ENCODE results near the gene RASSF8. TPM values are rescaled to one million over a fixed set of nuclear protein-coding genes. Genes with fewer than 3 reads are reported as not detected.

Gene RASSF8
- polyA plus RNA-seq, 3 donors = 0.08 to 0.39 TPM; not detected in 1

GRCh38 chr12:26036877-26037276 lies 78.4 kb downstream of the RASSF8 start:
- Mint-ChIP-seq H3K36me3 (no peaks in the 10 kb centered on the region), H3K27me3 (ENCODE audit: low read depth in 3 of 3) (peaks cover 0 to 1% (median 0%) of the 10 kb centered on the region in 3 donors), H3K27ac (no peak overlapping the region), H3K9me3 (no peaks in the 10 kb centered on the region), H3K4me1 (no peaks in the 10 kb centered on the region), H3K4me3 (no peak overlapping the region)
- TF ChIP-seq, protein P1, sequence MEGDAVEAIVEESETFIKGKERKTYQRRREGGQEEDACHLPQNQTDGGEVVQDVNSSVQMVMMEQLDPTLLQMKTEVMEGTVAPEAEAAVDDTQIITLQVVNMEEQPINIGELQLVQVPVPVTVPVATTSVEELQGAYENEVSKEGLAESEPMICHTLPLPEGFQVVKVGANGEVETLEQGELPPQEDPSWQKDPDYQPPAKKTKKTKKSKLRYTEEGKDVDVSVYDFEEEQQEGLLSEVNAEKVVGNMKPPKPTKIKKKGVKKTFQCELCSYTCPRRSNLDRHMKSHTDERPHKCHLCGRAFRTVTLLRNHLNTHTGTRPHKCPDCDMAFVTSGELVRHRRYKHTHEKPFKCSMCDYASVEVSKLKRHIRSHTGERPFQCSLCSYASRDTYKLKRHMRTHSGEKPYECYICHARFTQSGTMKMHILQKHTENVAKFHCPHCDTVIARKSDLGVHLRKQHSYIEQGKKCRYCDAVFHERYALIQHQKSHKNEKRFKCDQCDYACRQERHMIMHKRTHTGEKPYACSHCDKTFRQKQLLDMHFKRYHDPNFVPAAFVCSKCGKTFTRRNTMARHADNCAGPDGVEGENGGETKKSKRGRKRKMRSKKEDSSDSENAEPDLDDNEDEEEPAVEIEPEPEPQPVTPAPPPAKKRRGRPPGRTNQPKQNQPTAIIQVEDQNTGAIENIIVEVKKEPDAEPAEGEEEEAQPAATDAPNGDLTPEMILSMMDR (IDR thresholded peaks at IDR 0.05) = no peak
- H3K27me3 ChIP-seq (ENCODE audit: control insufficient read depth in 2 of 2, insufficient read depth in 2 of 2, low read length in 2 of 2) = no peaks in the 10 kb centered on the region
- no CpG with 5 or more reads among the region's 4 CpGs for WGBS (ENCODE audit: insufficient coverage)
- no peaks in the 10 kb centered on the region for H3K36me3 ChIP-seq (replicated peaks in 1 of 2; ENCODE audit: control insufficient read depth in 1 of 2, insufficient read depth in 2 of 2, low read length in 2 of 2)
- H3K4me3 ChIP-seq (replicated peaks in 1 of 3; ENCODE audit: low read depth in 2 of 3, low read length in 3 of 3) = no peak overlapping the region
- no peaks in the 10 kb centered on the region for H3K79me2 ChIP-seq (ENCODE audit: insufficient read depth, low read length)
- H3K4me2 ChIP-seq (replicated peaks; ENCODE audit: extremely low read depth, low read length, poor library complexity, severe bottlenecking) = no peak overlapping the region
- H3K9ac ChIP-seq (ENCODE audit: insufficient read depth, low read length, poor library complexity, severe bottlenecking) = no peak overlapping the region
- no peaks in the 10 kb centered on the region for H3K9me3 ChIP-seq (replicated peaks in 1 of 2; ENCODE audit: control insufficient read depth in 1 of 2, insufficient read depth in 1 of 2, low read length in 2 of 2)
- no peaks in the 10 kb centered on the region for H4K20me1 ChIP-seq (ENCODE audit: insufficient read depth, low read length)
- H3K4me1 ChIP-seq (ENCODE audit: control insufficient read depth in 1 of 2, insufficient read depth in 2 of 2, low read length in 2 of 2) = no peaks in the 10 kb centered on the region
- no peak overlapping the region for H2AFZ ChIP-seq (ENCODE audit: insufficient read depth, low read depth, low read length, poor library complexity, severe bottlenecking)
- no peak for DNase-seq
- H3K27ac ChIP-seq (ENCODE audit: low read depth in 1 of 2, low read length in 2 of 2) = no peak overlapping the region
- intact Hi-C loops (cut with micrococcal nuclease) = no loop called here

GRCh38 chr12:26037615-26038220 lies 79.2 kb downstream of the RASSF8 start:
- Histone ChIP-seq H3K9ac (ENCODE audit: insufficient read depth, low read length, poor library complexity, severe bottlenecking) (no peak overlapping the region), H4K20me1 (ENCODE audit: insufficient read depth, low read length) (no peaks in the 10 kb centered on the region), H3K27ac (ENCODE audit: low read depth in 1 of 2, low read length in 2 of 2) (no peak overlapping the region), H3K36me3 (replicated peaks in 1 of 2; ENCODE audit: control insufficient read depth in 1 of 2, insufficient read depth in 2 of 2, low read length in 2 of 2) (no peaks in the 10 kb centered on the region), H3K4me2 (replicated peaks; ENCODE audit: extremely low read depth, low read length, poor library complexity, severe bottlenecking) (no peak overlapping the region), H3K4me3 (replicated peaks in 1 of 3; ENCODE audit: low read depth in 2 of 3, low read length in 3 of 3) (no peak overlapping the region), H2AFZ (ENCODE audit: insufficient read depth, low read depth, low read length, poor library complexity, severe bottlenecking) (no peak overlapping the region), H3K27me3 (ENCODE audit: control insufficient read depth in 2 of 2, insufficient read depth in 2 of 2, low read length in 2 of 2) (no peaks in the 10 kb centered on the region), H3K9me3 (replicated peaks in 1 of 2; ENCODE audit: control insufficient read depth in 1 of 2, insufficient read depth in 1 of 2, low read length in 2 of 2) (no peaks in the 10 kb centered on the region), H3K79me2 (ENCODE audit: insufficient read depth, low read length) (no peaks in the 10 kb centered on the region), H3K4me1 (ENCODE audit: control insufficient read depth in 1 of 2, insufficient read depth in 2 of 2, low read length in 2 of 2) (no peaks in the 10 kb centered on the region)
- no peaks in the 10 kb centered on the region for H3K9me3 Mint-ChIP-seq
- H3K4me1 Mint-ChIP-seq = no peaks in the 10 kb centered on the region
- H3K4me3 Mint-ChIP-seq = no peak overlapping the region
- H3K36me3 Mint-ChIP-seq = no peaks in the 10 kb centered on the region
- TF ChIP-seq, protein P1 (IDR thresholded peaks at IDR 0.05) = no peak
- peaks cover 0 to under 1% (median 0%) of the 10 kb centered on the region in 3 donors for H3K27me3 Mint-ChIP-seq (ENCODE audit: low read depth in 3 of 3)
- no peak overlapping the region for H3K27ac Mint-ChIP-seq
- DNase-seq = no peak
- no CpG with 5 or more reads among the region's 2 CpGs for whole genome bisulfite sequencing (ENCODE audit: insufficient coverage)
- intact Hi-C loops (cut with micrococcal nuclease) = no loop called here
